ENCODE results near the gene ANKRD33B.

Gene ANKRD33B

GRCh38 chr5:10581867-10582511, 18.1 kb downstream of the ANKRD33B start:
- H3K9me3 ChIP-seq (ENCODE audit: insufficient read depth, low read depth, low read length): no peaks in the 10 kb centered on the region
- H3K4me1 ChIP-seq (ENCODE audit: insufficient read depth, low read length): peaks cover 9% of the 10 kb centered on the region; the same call in 1 of the 2 replicates

GRCh38 chr5:10582512-10582897, 18.6 kb downstream of the ANKRD33B start:
- no peak overlapping the region for H3K27ac ChIP-seq (ENCODE audit: low read depth, low read length)
- no peaks in the 10 kb centered on the region for H3K9me3 ChIP-seq (ENCODE audit: insufficient read depth, low read depth, low read length)
- H3K4me3 ChIP-seq (ENCODE audit: low read length): no peak overlapping the region
- no peaks in the 10 kb centered on the region for H3K36me3 ChIP-seq (ENCODE audit: insufficient read depth, low read length)
- H3K4me1 ChIP-seq (ENCODE audit: insufficient read depth, low read length): peaks cover 6% of the 10 kb centered on the region; the same call in 1 of the 2 replicates
- H3K9ac ChIP-seq (ENCODE audit: low read depth, low read length): no peak overlapping the region
- H3K27me3 ChIP-seq (ENCODE audit: insufficient read depth, low read length): no peaks in the 10 kb centered on the region; the same call in 1 of the 2 replicates
- WGBS: 97% methylated on average over 8 of the region's 8 CpGs

More at GRCh38 chr5:10581867-10582511, 18.1 kb downstream of the ANKRD33B start:
- Histone ChIP-seq H3K27ac (ENCODE audit: low read depth, low read length) (no peak overlapping the region), H3K27me3 (ENCODE audit: insufficient read depth, low read length) (no peaks in the 10 kb centered on the region; the same call in 1 of the 2 replicates), H3K9ac (ENCODE audit: low read depth, low read length) (no peak overlapping the region), H3K36me3 (ENCODE audit: insufficient read depth, low read length) (no peaks in the 10 kb centered on the region), H3K4me3 (ENCODE audit: low read length) (no peak overlapping the region)
- 89% methylated on average over 7 of the region's 7 CpGs for WGBS

GRCh38 chr5:10583663-10584572, 20.0 kb downstream of the ANKRD33B start:
- WGBS: 85% methylated on average over 13 of the region's 13 CpGs
- no peaks in the 10 kb centered on the region; the same call in 1 of the 2 replicates for H3K27me3 ChIP-seq (ENCODE audit: insufficient read depth, low read length)
- no peak overlapping the region for H3K9ac ChIP-seq (ENCODE audit: low read depth, low read length)
- no peaks in the 10 kb centered on the region for H3K36me3 ChIP-seq (ENCODE audit: insufficient read depth, low read length)
- no peak overlapping the region for H3K27ac ChIP-seq (ENCODE audit: low read depth, low read length)
- no peaks in the 10 kb centered on the region for H3K9me3 ChIP-seq (ENCODE audit: insufficient read depth, low read depth, low read length)
- 0 out of 2 replicates have a peak, but pooled peaks cover 3% of the 10 kb centered on the region for H3K4me1 ChIP-seq (ENCODE audit: insufficient read depth, low read length)
- H3K4me3 ChIP-seq (ENCODE audit: low read length): no peak overlapping the region

GRCh38 chr5:10584714-10585517, 21.0 kb downstream of the ANKRD33B start:
- Histone ChIP-seq H3K27ac (ENCODE audit: low read depth, low read length) (no peak overlapping the region), H3K9me3 (ENCODE audit: insufficient read depth, low read depth, low read length) (no peaks in the 10 kb centered on the region), H3K4me3 (ENCODE audit: low read length) (no peak overlapping the region), H3K4me1 (ENCODE audit: insufficient read depth, low read length) (peaks cover 4% of the 10 kb centered on the region; the same call in 1 of the 2 replicates), H3K9ac (ENCODE audit: low read depth, low read length) (no peak overlapping the region), H3K36me3 (ENCODE audit: insufficient read depth, low read length) (no peaks in the 10 kb centered on the region), H3K27me3 (ENCODE audit: insufficient read depth, low read length) (no peaks in the 10 kb centered on the region; the same call in 1 of the 2 replicates)
- WGBS: 92% methylated on average over 8 of the region's 8 CpGs

- no peak overlapping the region for H3K4me3 ChIP-seq (ENCODE audit: low read length)
- H3K27ac ChIP-seq (ENCODE audit: low read depth, low read length): no peak overlapping the region
- H3K27me3 ChIP-seq (ENCODE audit: insufficient read depth, low read length): no peaks in the 10 kb centered on the region; the same call in 1 of the 2 replicates
- no peaks in the 10 kb centered on the region for H3K9me3 ChIP-seq (ENCODE audit: insufficient read depth, low read depth, low read length)
- peaks cover 10% of the 10 kb centered on the region for H3K4me1 ChIP-seq (ENCODE audit: insufficient read depth, low read length)
- no peak overlapping the region for H3K9ac ChIP-seq (ENCODE audit: low read depth, low read length)
- no peaks in the 10 kb centered on the region for H3K36me3 ChIP-seq (ENCODE audit: insufficient read depth, low read length)
- WGBS: 93% methylated on average over 5 of the region's 5 CpGs
Measured at GRCh38 chr5:10585518-10585915, 21.6 kb downstream of the ANKRD33B start.

- Histone ChIP-seq H3K4me1 (ENCODE audit: insufficient read depth, low read length) (peaks cover 13% of the 10 kb centered on the region), H3K9me3 (ENCODE audit: insufficient read depth, low read depth, low read length) (no peaks in the 10 kb centered on the region), H3K4me3 (ENCODE audit: low read length) (no peak overlapping the region), H3K36me3 (ENCODE audit: insufficient read depth, low read length) (no peaks in the 10 kb centered on the region), H3K9ac (ENCODE audit: low read depth, low read length) (no peak overlapping the region), H3K27me3 (ENCODE audit: insufficient read depth, low read length) (no peaks in the 10 kb centered on the region; the same call in 1 of the 2 replicates), H3K27ac (ENCODE audit: low read depth, low read length) (no peak overlapping the region)
- WGBS: 95% methylated on average over 4 of the region's 4 CpGs
Measured at GRCh38 chr5:10586008-10586407, 22.1 kb downstream of the ANKRD33B start.

- no peak overlapping the region for H3K27ac ChIP-seq (ENCODE audit: low read depth, low read length)
- no peak overlapping the region for H3K4me3 ChIP-seq (ENCODE audit: low read length)
- no peaks in the 10 kb centered on the region for H3K9me3 ChIP-seq (ENCODE audit: insufficient read depth, low read depth, low read length)
- no peaks in the 10 kb centered on the region for H3K36me3 ChIP-seq (ENCODE audit: insufficient read depth, low read length)
- H3K9ac ChIP-seq (ENCODE audit: low read depth, low read length): no peak overlapping the region
- peaks cover 16% of the 10 kb centered on the region for H3K4me1 ChIP-seq (ENCODE audit: insufficient read depth, low read length)
- no peaks in the 10 kb centered on the region; the same call in 1 of the 2 replicates for H3K27me3 ChIP-seq (ENCODE audit: insufficient read depth, low read length)
- 100% methylated on average over 1 of the region's 1 CpG for WGBS
Measured at GRCh38 chr5:10586555-10586954, 22.7 kb downstream of the ANKRD33B start.

- no peak overlapping the region for H3K27ac ChIP-seq (ENCODE audit: low read depth, low read length)
- no peaks in the 10 kb centered on the region; the same call in 1 of the 2 replicates for H3K27me3 ChIP-seq (ENCODE audit: insufficient read depth, low read length)
- peaks cover 17% of the 10 kb centered on the region for H3K4me1 ChIP-seq (ENCODE audit: insufficient read depth, low read length)
- no peaks in the 10 kb centered on the region for H3K36me3 ChIP-seq (ENCODE audit: insufficient read depth, low read length)
- no peaks in the 10 kb centered on the region for H3K9me3 ChIP-seq (ENCODE audit: insufficient read depth, low read depth, low read length)
- H3K9ac ChIP-seq (ENCODE audit: low read depth, low read length): no peak overlapping the region
- no peak overlapping the region for H3K4me3 ChIP-seq (ENCODE audit: low read length)
- WGBS: 96% methylated on average over 7 of the region's 8 CpGs
Measured at GRCh38 chr5:10588109-10588775, 24.4 kb downstream of the ANKRD33B start.

- H3K27ac ChIP-seq (ENCODE audit: low read depth, low read length): no peak overlapping the region
- no peak overlapping the region for H3K9ac ChIP-seq (ENCODE audit: low read depth, low read length)
- H3K9me3 ChIP-seq (ENCODE audit: insufficient read depth, low read depth, low read length): no peaks in the 10 kb centered on the region
- H3K36me3 ChIP-seq (ENCODE audit: insufficient read depth, low read length): no peaks in the 10 kb centered on the region
- 77% methylated on average over 11 of the region's 11 CpGs for WGBS
- H3K4me1 ChIP-seq (ENCODE audit: insufficient read depth, low read length): peaks cover 17% of the 10 kb centered on the region
- no peak overlapping the region for H3K4me3 ChIP-seq (ENCODE audit: low read length)
- H3K27me3 ChIP-seq (ENCODE audit: insufficient read depth, low read length): no peaks in the 10 kb centered on the region; the same call in 1 of the 2 replicates
Measured at GRCh38 chr5:10588779-10589447, 25.0 kb downstream of the ANKRD33B start.

Measured in HUES64 (cell line).